HG03469 (cell line): ENCODE results near the gene TTLL1.
"Not testable (repeated sequence)": the region's sequence is repeated elsewhere in the genome, so short reads cannot be mapped to it uniquely, and the experiment has no call there.

ENCODE experiments used
- ATAC-seq: cut with Tn5 transposase; IDR thresholded peaks from one replicate; pipeline ENCODE4 v1.9.1; 2021; ENCODE audit warnings: mild to moderate bottlenecking, moderate library complexity, moderate number of reproducible peaks; ENCODE audit not compliant: unreplicated experiment

TTLL1 gene

DNA sequence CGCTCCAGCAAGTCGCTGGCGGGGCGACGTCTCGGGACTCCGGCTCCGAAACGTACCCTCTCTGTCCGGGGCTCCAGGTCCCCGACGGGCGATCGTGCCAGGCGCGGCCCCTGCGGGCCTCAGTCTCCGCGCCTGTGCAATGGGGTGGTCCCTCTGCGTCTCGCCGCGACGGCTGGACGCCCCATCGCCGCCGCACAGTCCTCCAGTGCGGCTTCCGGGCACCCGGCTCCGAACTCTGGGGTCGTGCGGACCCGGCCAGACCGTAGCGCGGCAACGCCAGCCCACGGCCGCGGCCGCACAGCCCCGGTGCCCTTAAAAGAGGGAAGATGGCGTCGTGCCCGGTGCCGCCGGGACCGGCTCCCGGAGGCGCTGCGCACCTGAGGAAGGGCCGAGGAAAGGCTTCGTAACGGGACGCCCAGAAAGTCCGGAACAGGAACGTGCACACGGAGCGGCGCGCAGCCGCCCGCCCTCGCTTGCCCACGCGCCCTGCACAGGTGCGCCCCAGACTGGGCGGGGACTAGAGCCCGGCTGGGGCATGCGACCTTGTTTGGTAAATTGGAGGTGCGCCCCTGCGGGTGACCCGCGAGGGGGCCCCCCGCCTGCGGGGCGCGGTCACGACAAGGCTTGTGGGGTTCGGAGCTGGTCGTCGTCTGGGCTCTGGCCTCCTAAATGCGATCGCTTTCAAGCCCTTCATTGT is 21.9 kb upstream of the TTLL1 start:
- no peak for ATAC-seq

DNA sequence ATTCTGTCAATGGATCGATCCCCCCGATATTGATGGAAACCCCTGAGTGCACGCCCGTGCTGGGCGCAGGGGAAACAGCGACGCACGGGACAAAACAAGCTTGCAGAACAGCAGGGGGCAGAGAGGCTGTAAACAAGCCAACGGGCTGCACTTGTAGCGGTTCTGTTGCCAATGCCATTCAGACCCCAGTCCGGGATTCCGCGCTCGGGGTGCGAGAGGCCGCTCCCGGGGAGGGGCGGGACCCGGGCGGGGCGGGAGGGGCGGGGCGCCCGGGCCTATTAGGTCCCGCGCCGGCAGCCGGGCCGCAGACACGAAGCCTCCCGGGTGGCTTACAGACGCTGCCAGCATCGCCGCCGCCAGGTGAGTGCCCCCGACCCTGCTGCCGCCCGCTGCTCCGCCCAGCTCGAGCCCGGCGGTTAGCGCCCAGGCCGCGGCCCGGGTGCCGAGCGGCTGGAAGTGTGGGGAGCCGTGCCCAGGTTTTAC is 21.3 kb upstream of the TTLL1 start, which contains the start of gene BIK:
BIK (plus strand) TSS at position 307 of the 483 bp plus-strand sequence. CDS start 13,273 bp downstream, outside the sequence.
- no peak for ATAC-seq

DNA sequence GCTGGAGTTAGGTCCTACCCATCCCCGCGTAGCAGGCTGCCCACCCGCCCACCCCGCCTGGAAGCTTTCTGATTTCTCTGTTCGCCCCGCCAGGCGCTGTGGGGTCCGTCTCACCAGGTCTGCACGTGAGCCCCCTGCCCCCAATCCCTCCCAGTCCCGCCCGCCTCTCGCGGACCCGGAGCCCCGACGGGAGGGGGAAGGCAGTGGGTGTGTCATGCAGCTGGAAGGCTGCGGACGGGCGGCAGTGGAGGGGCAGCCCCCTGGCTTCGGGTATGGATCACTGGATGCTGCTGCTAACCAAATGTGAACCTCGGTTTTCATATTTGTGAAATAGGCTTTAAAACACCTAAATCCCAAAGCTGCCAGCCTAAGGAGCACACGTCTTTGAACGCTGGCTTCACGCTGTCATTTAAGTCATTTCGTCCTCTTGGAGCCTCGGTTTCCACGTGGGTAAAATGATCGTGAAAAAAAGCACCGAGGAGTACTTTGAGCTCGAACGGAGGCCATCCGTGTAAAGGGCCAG is 20.8 kb upstream of the TTLL1 start:
- ATAC-seq = no peak

DNA sequence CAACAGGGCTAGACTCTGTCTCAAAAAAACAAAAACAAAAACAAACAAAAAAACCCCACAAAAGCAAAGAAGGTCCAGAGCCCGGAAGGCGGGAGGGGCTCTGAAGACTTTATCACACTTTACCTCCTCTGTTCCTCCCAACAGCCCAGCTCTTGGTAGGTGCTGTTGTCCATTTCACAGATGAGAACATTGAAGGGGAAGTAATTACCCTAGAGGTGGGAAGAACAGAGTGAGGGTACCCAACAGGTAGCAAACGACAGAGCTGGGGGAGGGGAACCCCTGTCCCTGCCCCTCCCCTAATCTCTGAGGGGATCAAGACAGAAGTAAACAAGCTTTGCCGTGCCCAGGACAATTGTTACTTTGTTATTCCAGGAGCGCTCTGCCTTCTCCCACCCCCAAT is 20.3 kb upstream of the TTLL1 start:
- no peak for ATAC-seq

DNA sequence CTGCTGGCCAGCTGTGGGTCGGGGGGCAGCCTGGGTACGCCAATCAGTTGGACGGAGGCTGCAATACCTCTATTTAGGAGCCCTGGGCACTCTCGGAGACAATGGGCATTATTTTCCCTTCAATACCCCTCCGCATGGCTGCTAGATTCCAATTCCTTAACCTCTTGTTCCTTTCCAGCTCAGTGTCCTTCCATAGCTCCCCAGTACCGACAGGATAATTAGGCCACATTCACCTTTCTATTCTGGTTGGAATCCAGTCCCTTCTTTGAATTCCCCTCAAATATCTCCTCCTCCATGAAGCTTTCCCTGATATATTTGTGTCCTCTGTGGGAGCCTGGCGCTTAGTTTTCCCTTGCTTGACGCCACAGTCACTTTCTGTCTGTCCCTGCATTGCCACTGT is 17.1 kb upstream of the TTLL1 start:
- ATAC-seq = no peak

DNA sequence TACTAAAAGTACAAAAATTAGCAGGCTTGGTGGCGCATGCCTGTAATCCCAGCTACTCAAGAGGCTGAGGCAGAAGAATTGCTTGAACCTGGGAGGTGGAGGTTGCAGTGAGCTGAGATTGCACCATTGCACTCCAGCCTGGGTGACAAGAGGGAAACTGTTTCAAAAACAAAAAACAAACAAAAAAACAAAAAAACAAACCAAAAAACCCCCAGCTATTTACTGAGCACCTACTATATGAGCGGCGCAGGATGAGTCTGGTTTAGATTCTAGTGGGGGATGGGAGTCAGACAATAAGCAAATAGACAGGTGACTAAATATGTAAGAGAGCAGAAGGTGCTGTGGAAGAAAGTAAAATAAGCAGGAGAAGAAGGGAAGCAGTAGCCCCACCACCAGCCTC is 15.8 kb upstream of the TTLL1 start:
- ATAC-seq = not testable (repeated sequence)

DNA sequence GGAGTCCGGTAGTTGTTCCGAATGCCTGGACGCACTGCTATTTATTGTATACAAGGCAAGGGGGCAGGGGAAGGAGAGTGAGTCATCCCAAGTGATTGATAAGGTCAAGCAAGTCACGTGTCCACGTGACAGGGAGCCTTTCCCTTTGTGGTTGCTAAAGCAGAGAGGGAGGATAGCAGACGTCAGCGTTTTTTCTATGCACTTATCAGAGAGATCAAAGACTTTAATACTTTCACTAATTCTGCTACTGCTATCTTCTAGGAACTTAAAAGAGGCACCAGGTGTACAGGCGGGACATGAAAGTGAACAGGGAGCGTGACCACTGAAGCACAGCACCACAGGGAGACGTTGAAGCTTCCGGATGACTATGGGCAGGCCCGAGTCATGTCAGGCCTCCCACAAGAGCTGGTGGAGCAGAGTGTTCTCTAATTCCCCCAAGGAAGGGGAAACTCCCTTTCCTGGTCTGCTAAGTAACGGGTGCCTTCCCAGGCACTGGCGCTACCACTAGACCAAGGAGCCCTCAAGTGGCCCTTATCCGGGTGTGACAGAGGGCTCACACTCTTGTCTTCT is 14.9 kb upstream of the TTLL1 start:
- ATAC-seq = not testable (repeated sequence)

DNA sequence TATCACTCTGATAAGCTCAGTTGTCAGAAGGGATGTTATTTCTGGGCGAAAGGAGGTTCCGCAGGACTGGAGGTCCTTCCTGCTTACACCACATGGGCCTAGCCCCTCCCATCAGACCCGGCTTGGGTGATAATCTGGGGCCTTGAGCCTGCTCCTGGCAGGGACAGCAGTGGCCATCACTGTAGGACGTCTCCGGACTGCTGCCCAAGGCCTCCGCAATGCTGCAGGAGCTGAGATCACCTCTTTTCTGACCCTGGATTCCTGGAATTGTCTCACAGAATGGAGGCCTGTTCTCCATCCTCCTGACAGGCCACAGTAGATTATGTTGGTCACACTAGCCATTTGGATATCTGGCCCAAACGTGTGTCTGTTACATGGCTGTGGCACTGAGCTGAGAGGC is 12.1 kb upstream of the TTLL1 start:
- no peak for ATAC-seq

DNA sequence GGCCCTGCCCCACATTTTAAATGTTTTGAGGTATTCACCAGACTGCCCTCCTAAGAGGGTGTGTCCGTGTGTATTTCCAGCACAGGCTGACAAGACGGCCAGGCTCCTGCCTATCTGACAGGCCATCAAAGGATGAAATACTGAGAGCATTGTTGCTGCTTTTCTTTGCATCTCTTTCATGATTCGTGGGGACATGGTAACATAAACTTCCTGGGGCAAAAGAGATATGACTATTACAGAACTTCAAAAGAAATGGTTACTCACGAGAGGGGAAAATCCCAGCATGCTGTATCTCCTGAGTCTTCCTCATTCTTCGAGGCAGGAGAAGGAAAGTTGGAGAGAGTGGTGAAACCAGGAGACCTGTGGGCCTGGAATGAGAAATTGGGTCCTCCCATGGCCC is 11.0 kb upstream of the TTLL1 start:
- no peak for ATAC-seq

DNA sequence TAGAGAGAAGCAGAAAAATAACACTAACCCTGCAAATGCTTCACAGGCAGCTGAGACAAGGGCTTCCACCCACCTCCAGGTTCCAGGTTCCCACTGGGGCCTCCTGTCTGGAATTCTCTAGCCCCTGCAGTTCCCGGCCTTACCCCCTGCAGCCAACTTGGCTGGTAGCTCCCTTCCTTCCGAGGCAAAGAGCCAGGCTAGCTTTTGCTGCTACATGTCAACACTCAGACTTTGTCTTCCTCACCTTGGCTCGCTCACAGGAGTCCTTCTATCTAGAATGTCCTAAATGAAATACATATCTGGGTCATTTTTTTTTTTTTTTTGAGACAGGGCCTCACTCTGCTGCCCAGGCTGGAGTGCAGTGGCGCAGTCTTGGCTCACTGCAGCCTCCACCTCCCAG is 9.9 kb upstream of the TTLL1 start:
- no peak for ATAC-seq

DNA sequence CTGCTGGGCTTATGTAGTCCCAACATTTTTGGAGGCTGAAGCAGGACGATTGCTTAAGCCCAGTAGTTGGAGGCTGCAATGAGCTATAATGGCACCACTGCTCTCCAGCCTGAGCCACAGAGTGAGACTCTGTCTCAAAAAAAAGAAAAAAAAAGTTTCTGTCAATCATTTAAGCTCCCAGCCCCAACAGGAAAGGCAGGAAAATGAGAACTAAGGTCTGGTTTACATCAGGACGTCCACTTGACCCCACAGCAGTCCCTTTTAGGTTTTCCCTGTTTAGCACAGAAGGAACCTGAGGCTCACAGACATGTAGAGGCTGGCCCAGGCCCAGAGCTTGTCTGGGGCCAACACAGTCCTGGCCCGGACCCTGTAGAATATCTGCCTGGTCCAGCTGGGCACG is 9.2 kb upstream of the TTLL1 start:
- no peak for ATAC-seq

DNA sequence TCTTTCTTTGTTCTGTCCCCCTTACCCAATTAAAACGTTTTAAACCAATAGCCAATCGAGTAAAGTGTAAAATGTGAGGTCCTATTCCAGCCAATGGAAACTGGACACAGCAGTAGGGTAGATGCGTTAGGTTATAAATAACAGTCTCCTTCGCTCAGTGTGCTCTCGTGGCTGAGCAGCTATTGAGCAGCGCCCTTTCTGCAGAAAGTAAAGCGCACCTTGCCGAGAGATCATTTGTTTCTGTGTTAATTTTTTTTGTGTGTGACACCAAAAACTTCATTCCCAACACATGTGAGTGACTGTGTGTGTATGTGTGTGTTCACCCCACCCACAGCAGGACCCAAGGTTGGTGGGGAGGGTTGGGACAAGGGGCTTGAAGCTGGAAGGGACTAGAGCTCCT is 7.2 kb upstream of the TTLL1 start:
- ATAC-seq = no peak

DNA sequence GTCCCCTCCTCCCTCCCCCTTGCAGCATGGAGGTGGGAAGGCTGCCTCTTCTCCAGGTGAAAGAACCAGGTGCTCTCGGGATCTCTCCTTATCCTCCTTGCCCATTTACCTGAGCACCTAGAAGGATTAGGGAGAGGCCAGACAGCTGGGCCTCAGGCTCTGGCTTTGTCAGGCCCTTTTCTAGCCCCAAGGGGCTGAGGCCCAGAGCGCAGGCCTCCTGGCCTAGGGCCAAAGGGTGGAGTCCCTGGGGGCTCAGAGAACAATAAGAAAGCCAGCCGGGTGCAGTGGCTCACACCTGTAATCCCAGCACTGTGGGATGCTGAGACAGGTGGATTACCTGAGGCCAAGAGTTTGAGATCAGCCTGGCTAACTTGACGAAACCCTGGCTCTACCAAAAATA is 5.4 kb upstream of the TTLL1 start:
- no peak for ATAC-seq

DNA sequence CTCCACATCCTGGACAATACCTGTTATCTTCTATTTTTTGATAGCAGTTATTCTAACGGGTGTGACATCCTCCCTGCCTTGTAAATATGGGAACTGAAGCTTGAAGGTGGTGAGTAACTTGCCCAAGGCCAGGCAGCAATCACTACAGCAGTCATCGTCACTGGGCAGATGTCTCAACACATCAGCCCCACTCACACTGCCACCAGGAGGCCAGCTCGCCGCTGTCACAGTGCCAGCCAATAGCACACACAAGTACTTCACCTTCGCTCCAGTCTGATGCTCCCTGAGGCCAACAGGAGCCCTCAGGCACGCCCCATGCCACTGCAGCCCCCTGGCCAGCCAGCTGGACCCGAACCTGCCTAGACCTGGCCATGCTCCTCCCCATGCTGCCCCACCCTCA is 4.9 kb upstream of the TTLL1 start:
- ATAC-seq = no peak

DNA sequence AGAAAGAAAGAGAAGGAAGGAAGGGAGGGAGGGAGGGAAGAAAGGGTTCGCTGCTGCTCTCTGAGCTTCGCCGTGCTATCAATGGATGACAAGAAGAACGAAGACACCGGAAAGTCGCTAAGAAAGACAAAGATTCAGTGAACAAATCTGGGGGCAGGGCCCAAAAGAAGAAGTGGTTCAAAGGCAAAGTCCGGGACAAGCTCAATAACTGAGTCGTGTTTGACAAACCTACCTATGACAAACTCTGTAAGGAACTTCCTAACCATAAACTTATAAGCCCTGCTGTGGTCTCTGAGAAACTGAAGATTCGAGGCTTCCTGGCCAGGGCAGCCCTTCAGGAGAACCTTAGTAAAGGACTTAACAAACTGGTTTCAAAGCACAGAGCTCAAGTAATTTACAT is 2.9 kb upstream of the TTLL1 start:
- no peak for ATAC-seq

DNA sequence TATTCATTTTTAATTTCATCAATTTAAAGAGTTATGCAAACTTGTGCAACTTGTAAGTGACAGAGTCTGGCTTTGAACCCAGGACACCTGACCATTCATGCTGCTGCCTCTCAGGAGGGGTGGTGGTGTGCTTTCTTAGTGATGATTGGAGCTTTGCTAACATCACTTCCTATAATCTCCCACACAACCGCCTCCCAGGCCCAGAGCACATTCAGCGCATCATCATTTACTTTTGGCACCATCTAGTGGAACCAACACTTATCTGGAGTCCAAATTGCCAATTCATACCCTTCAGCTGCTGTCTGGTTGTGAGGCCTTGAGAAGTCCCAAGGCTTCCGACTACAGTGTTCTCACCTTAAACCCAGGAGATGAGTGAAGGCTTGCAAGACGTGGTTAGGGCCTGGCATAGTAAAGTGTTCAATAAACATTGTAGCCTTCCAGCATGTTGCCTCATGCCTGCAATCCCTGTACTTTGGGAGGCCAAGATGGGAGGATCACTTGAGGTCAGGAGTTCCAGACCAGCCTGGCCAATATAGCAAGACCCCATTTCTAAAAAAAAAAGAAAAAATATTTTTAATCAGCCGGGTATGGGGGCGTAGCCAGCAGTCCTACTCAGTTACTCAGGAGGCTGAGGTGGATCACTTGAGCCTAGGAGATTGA is 1.1 kb upstream of the TTLL1 start:
- ATAC-seq = no peak

DNA sequence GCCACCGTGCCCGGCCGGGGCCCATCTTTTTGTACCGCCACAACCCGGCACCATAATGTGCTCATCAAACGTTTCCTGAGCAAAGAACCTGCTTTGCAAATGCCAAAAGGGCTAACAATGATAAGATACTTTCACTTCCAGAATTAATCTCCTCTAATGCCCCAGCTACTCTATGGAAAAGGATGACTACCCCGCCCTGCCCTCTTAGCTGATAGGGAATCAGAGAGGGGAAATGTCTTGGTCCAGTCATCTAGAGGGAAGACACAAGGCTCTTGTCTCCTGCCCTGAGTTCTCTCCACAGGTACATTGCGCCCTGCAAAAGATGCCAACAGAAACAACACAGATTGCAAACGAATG is 586 bp downstream of the TTLL1 start:
- ATAC-seq = no peak

DNA sequence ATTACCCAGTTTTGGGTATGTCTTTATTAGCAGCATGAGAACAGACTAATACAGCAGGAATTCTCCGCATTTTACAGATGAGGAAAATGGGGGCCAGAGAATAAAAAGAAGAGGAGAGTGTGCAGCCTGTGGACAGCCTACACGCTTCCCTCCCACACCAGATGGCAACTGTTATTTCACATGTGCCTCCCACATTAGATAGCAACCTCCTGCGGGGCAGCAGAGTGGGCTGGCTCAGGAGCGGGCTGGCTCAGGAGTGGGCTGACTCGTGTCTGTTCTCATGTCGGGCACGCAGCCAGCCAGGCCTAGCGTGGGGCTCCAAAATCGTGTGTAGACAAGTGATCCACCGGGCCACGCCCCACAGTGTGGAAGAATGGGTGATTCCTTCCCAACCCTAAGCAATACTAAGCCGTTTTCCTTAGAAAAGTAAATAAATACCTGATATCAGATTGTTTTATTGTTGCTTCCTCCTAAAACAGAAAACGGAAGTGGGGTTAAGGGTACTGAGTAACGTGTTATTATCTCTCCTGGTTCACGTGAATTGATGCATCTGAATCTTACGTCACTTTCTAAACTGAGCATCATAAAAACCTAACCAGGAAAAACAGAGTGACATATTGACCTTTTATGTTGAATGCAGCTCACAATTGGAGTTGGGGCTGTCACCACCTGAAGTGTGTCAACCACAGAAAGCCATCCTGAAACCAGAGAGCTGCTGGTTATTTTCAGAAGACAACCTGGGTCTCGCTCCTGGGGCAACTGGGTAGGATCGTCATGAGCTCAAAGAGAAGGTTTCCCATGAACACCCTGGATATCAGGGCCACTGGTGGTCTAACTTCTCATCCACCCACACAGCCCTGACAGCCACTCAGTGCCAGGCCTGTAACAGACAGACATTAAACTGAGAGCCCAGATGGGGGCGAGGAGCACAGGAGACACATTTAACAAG is 3.3 kb downstream of the TTLL1 start:
- no peak for ATAC-seq

DNA sequence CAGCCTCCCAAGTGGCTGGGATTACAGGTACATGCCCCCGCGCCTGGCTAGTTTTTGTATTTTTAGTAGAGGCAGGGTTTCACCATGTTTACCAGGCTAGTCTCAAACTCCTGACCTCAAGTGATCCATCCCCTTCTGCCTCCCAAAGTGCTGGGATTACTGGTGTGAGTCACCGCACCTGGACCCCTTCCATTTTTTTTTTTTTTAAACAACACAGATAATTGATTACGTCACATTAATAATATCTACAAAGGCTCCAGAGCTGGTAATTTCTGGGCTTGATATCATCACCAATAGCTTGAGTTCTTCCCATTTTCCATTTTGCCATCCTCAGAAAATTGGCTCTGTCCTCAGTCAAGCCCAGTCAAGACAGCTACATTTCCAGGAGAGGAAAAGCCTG is 7.2 kb downstream of the TTLL1 start:
- no peak for ATAC-seq

DNA sequence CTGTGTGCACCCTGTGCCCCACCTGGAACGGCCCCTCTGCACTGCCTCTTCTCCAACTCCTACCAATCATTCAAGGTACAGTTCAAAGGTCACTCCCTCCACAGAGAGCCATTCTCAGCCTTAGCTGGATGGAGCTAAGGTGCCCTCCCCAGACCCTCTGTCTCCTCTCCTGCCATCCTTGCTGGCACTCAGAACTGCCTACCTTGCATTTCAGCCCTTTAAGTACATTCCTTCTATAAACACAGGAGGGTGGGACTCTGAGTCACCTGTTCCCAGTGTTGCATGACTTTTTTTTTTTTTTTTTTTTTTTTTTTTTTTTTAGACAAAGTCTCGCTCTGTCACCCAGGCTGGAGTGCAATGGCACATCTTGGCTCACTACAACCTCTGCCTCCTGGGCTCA is 8.6 kb downstream of the TTLL1 start:
- no peak for ATAC-seq

DNA sequence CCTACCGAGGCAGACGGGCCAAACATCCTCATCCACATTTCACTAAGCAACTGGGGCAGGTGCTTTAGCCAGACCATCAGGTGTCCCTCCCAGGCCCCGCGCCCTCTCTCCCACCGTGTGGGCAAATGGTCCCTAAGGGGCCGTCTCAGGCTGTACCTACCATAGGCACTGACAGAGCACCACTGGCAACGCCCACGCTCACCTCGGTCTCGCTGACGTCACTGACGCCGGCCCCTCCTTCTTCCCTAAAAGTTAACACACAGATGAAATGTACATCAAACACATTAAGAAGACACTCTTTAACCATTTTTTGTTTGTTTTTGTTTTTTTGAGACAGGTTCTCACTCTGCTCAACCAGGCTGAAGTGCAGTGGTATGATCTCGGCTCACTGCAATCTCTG is 9.4 kb downstream of the TTLL1 start:
- no peak for ATAC-seq
